GM12878 (cell line): ENCODE results near the gene SPHK2. TPM values are rescaled to one million over a fixed set of nuclear protein-coding genes. Genes with fewer than 3 reads are reported as not detected.
A peak's percentile ranks its signal among the peaks of the same experiment; 100 is the strongest.

Experiments
- ATAC-seq: fragments of 200-7000 bp; cut with Tn5 transposase; 3 replicates; pipeline ENCODE4 v1.9.1; 2020; ENCODE audit warnings: mild to moderate bottlenecking, moderate library complexity
- BruUV-seq: library from RNA; stranded (reverse); fragments of 400-500 nt; replicated peaks from 2 replicates; lab custom pipeline; 2021; lab: Mats Ljungman, UMichigan
- CTCF ChIA-PET: fragments of 300-600 bp; sonication (Branson Sonifier 250); formaldehyde crosslinking; extraction: SDS; loops from one replicate; lab custom pipeline; 2021; ENCODE audit warnings: inconsistent platforms; lab: Yijun Ruan, JAX
- POLR2A ChIA-PET: fragments of 350-600 bp; formaldehyde crosslinking; extraction: SDS; loops from one replicate; lab custom pipeline; 2021; ENCODE audit warnings: inconsistent platforms; lab: Charles Lee
- RAD21 ChIA-PET: fragments of 300-600 bp; sonication (Branson Sonifier 250); formaldehyde crosslinking; loops from one replicate; lab custom pipeline; 2023; ENCODE audit warnings: antibody characterized with exemption; ENCODE audit not compliant: unreplicated experiment; lab: Charles Lee
- SMC1A ChIA-PET: fragments of 300-600 bp; sonication (Branson Sonifier 250); formaldehyde crosslinking; loops from one replicate; lab custom pipeline; 2023; ENCODE audit not compliant: unreplicated experiment, uncharacterized antibody; lab: Charles Lee
- DNase-seq: peaks from one replicate; pipeline ENCODE4 v3.0.0-alpha.2; 2011; ENCODE audit warnings: low read depth, low spot score
- FAIRE-seq: peaks from 3 replicates; lab custom pipeline; 2011; peaks lifted over from hg19 to GRCh38; lab: Jason Lieb, UNC
- H2AFZ ChIP-seq: 2 replicates; pipeline ENCODE4 v1.6.0; 2011; ENCODE audit warnings: low read depth, low read length, control low read depth; ENCODE audit not compliant: control insufficient read depth
- H3K27ac ChIP-seq: 2 replicates; pipeline ENCODE4 v1.5.1; 2011; ENCODE audit warnings: control low read depth; ENCODE audit not compliant: control insufficient read depth, insufficient read depth
- H3K27me3 ChIP-seq, 2 experiments: replicated peaks in 1 of 2; 2 replicates each; pipeline versions ENCODE4 v1.6.0 to v1.6.1; 2011; ENCODE audit warnings: low read length in 1 of 2; ENCODE audit not compliant: control insufficient read depth in 2 of 2, insufficient read depth in 2 of 2
- H3K36me3 ChIP-seq, 2 experiments: 2 replicates each; pipeline ENCODE4 v1.5.1; 2011; ENCODE audit warnings: low read length in 1 of 2; ENCODE audit not compliant: control insufficient read depth in 2 of 2, insufficient read depth in 2 of 2
- H3K4me1 ChIP-seq: 2 replicates; pipeline ENCODE4 v1.6.1; 2011; ENCODE audit warnings: mild to moderate bottlenecking, low read length, moderate library complexity, mixed read lengths; ENCODE audit not compliant: control insufficient read depth, insufficient read depth
- H3K4me2 ChIP-seq: 2 replicates; pipeline ENCODE4 v1.6.0; 2011; ENCODE audit warnings: control low read depth; ENCODE audit not compliant: control insufficient read depth, insufficient read depth
- H3K4me3 ChIP-seq: fragments of 200-600 bp; sonication (generic); 2 replicates; pipeline ENCODE4 v1.5.1; 2016
- H3K79me2 ChIP-seq: 2 replicates; pipeline ENCODE4 v1.6.0; 2011; ENCODE audit warnings: low read length; ENCODE audit not compliant: control insufficient read depth, insufficient read depth
- H3K9ac ChIP-seq: 2 replicates; pipeline ENCODE4 v1.8.0; 2011; ENCODE audit warnings: low read length, control low read depth, mixed read lengths; ENCODE audit not compliant: control insufficient read depth, insufficient read depth
- H3K9me3 ChIP-seq: replicated peaks from 3 replicates; pipeline ENCODE4 v1.5.1; 2011; ENCODE audit warnings: mild to moderate bottlenecking, low read length; ENCODE audit not compliant: control insufficient read depth, insufficient read depth
- H4K20me1 ChIP-seq: 2 replicates; pipeline ENCODE4 v1.6.0; 2011; ENCODE audit not compliant: control insufficient read depth, insufficient read depth
- ATF2 ChIP-seq: IDR thresholded peaks from 2 replicates; pipeline ENCODE4 v1.6.1; 2012; ENCODE audit warnings: low read length, inconsistent platforms
- ATF3 ChIP-seq: IDR thresholded peaks from 2 replicates; pipeline ENCODE4 v1.6.1; 2011; ENCODE audit warnings: low read depth, mild to moderate bottlenecking, low read length, moderate library complexity, borderline replicate concordance; ENCODE audit errors: extremely low read depth
- BCL11A ChIP-seq: IDR thresholded peaks from 2 replicates; pipeline ENCODE4 v1.6.1; 2011; ENCODE audit warnings: low read depth, low read length
- BHLHE40 ChIP-seq, 2 experiments: fragments of 450-650 bp in 1 of 2; IDR thresholded peaks; 2 replicates each; pipeline ENCODE4 v1.6.1; 2011 to 2017; ENCODE audit warnings: low read depth in 2 of 2, borderline replicate concordance in 1 of 2, improper control_type of control experiment in 1 of 2, low read length in 1 of 2, mild to moderate bottlenecking in 1 of 2
- EP300 ChIP-seq, 2 experiments: fragments of 150-350 bp in 1 of 2; IDR thresholded peaks; 2 replicates each; pipeline ENCODE4 v1.6.1; 2011 to 2012; ENCODE audit warnings: low read depth in 2 of 2, low read length in 2 of 2, borderline replicate concordance in 1 of 2, improper control_type of control experiment in 1 of 2, inconsistent platforms in 1 of 2; ENCODE audit not compliant: control insufficient read depth in 1 of 2
- POLR2AphosphoS2 ChIP-seq: IDR thresholded peaks from 2 replicates; pipeline ENCODE4 v1.6.1; 2011; ENCODE audit warnings: low read depth, mild to moderate bottlenecking, low read length, improper control_type of control experiment, moderate library complexity
- POU2F2 ChIP-seq: IDR thresholded peaks from 3 replicates; pipeline ENCODE4 v1.6.1; 2011; ENCODE audit warnings: low read depth, mild to moderate bottlenecking, low read length, borderline replicate concordance
- RAD51 ChIP-seq: fragments of 450-650 bp; IDR thresholded peaks from 2 replicates; pipeline ENCODE4 v1.6.1; 2016; ENCODE audit warnings: moderate library complexity, mild to moderate bottlenecking, inconsistent platforms
- SMAD5 ChIP-seq: IDR thresholded peaks from 2 replicates; pipeline ENCODE4 v1.6.1; 2016; ENCODE audit warnings: antibody characterized with exemption, low read depth
- SUPT20H ChIP-seq: IDR thresholded peaks from 2 replicates; pipeline ENCODE4 v1.6.1; 2011; ENCODE audit warnings: low read depth, mild to moderate bottlenecking, low read length, moderate library complexity, borderline replicate concordance; ENCODE audit not compliant: control insufficient read depth
- SUZ12 ChIP-seq: fragments of 200-600 bp; sonication (generic); IDR thresholded peaks from one replicate; pipeline ENCODE4 v1.6.1; 2018; ENCODE audit warnings: antibody characterized with exemption, mild to moderate bottlenecking; ENCODE audit not compliant: unreplicated experiment
- YBX1 ChIP-seq: fragments of 450-650 bp; IDR thresholded peaks from 2 replicates; pipeline ENCODE4 v1.6.1; 2016; ENCODE audit warnings: antibody characterized with exemption
- ZBTB33 ChIP-seq: fragments of 450-650 bp; IDR thresholded peaks from 2 replicates; pipeline ENCODE4 v1.6.1; 2017; ENCODE audit warnings: mild to moderate bottlenecking
- WGBS: methylation state at CpG from one replicate; pipeline ENCODE4 v1.1.6; 2016; ENCODE audit warnings: low lambda C conversion rate; ENCODE audit not compliant: insufficient replicate concordance, insufficient coverage; ENCODE audit errors: missing lambda C conversion rate; 5-methylcytosine and 5-hydroxymethylcytosine counted together
- in situ Hi-C: fragments of 300-500 bp; cut with MboI; formaldehyde crosslinking; loops from 9 replicates; pipeline ENCODE4 v1.14.3; 2018; ENCODE audit warnings: mixed read lengths
- intact Hi-C: fragments of 100-400 bp; cut with micrococcal nuclease; formaldehyde crosslinking; loops from one replicate; pipeline ENCODE4 v1.14.2; 2022; ENCODE audit not compliant: unreplicated experiment
- polyA plus RNA-seq, 11 experiments: library from polyadenylated mRNA; depleted of rRNA in 4 of 11; unstranded in 6 of 11; stranded (reverse) in 5 of 11; fragments of >200 nt; fragmentation: Nextera tagmentation in 4 of 11; fragmentation: Illumina TruSeq in 1 of 11; extraction: Ambion mirVana in 4 of 11; extraction: Trizol in 1 of 11; gene quantifications; 1 replicate in 1 of 11; 2 replicates in 10 of 11; pipeline versions ENCODE4 v1.2.1 to v1.2.3, GENCODE V29; 2011 to 2016; ENCODE audit warnings: inconsistent platforms in 2 of 11, missing spikeins in 2 of 11, low read depth in 1 of 11
- total RNA-seq, 4 experiments: library from RNA; depleted of rRNA in 3 of 4; stranded (reverse); fragments of >200 nt in 3 of 4; fragmentation: Illumina TruSeq in 1 of 4; extraction: Trizol in 1 of 4; gene quantifications; 2 replicates each; pipeline versions ENCODE4 v1.2.1 to v1.2.3, GENCODE V29; 2013 to 2021
- TF ChIP-seq, protein P1 (sequence below): fragments of 450-650 bp; formaldehyde crosslinking; IDR thresholded peaks from 2 replicates; pipeline ENCODE4 v1.5.0; 2022; ENCODE audit warnings: mild to moderate bottlenecking, missing genetic modification characterization

Gene SPHK2
- total and polyA plus RNA-seq, 10 of the 15 experiments (the other 5 are each of a cell fraction or from before 2014, with no cell fraction given): 0.37 to 40.5 (median 11.2) TPM

DNA sequence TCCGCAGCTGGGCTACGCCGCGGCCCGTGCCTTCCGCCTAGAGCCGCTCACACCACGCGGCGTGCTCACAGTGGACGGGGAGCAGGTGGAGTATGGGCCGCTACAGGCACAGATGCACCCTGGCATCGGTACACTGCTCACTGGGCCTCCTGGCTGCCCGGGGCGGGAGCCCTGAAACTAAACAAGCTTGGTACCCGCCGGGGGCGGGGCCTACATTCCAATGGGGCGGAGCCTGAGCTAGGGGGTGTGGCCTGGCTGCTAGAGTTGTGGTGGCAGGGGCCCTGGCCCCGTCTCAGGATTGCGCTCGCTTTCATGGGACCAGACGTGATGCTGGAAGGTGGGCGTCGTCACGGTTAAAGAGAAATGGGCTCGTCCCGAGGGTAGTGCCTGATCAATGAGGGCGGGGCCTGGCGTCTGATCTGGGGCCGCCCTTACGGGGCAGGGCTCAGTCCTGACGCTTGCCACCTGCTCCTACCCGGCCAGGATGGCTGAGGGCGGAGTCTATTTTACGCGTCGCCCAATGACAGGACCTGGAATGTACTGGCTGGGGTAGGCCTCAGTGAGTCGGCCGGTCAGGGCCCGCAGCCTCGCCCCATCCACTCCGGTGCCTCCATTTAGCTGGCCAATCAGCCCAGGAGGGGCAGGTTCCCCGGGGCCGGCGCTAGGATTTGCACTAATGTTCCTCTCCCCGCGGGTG lies 10.4 kb downstream of the SPHK2 start:
- no peak for DNase-seq
- ATAC-seq: no peak
- TF ChIP-seq SUPT20H (no peak), POLR2AphosphoS2 (peak; percentile 69; the same call in 1 of the 2 replicates), POU2F2 (no peak), SUZ12 (no peak), YBX1 (no peak), ATF3 (no peak), ZBTB33 (peak; percentile 60; the same call in 1 of the 2 replicates), RAD51 (no peak), EP300 (IDR thresholded peaks at IDR 0.05; ENCODE audit: borderline replicate concordance in 1 of 2, control insufficient read depth in 1 of 2, low read depth in 2 of 2, low read length in 2 of 2) (no peak), BCL11A (no peak), ATF2 (no peak), SMAD5 (no peak), BHLHE40 (IDR thresholded peaks at IDR 0.05; ENCODE audit: borderline replicate concordance in 1 of 2, low read depth in 2 of 2, low read length in 1 of 2) (no peak)
- TF ChIP-seq, protein P1, sequence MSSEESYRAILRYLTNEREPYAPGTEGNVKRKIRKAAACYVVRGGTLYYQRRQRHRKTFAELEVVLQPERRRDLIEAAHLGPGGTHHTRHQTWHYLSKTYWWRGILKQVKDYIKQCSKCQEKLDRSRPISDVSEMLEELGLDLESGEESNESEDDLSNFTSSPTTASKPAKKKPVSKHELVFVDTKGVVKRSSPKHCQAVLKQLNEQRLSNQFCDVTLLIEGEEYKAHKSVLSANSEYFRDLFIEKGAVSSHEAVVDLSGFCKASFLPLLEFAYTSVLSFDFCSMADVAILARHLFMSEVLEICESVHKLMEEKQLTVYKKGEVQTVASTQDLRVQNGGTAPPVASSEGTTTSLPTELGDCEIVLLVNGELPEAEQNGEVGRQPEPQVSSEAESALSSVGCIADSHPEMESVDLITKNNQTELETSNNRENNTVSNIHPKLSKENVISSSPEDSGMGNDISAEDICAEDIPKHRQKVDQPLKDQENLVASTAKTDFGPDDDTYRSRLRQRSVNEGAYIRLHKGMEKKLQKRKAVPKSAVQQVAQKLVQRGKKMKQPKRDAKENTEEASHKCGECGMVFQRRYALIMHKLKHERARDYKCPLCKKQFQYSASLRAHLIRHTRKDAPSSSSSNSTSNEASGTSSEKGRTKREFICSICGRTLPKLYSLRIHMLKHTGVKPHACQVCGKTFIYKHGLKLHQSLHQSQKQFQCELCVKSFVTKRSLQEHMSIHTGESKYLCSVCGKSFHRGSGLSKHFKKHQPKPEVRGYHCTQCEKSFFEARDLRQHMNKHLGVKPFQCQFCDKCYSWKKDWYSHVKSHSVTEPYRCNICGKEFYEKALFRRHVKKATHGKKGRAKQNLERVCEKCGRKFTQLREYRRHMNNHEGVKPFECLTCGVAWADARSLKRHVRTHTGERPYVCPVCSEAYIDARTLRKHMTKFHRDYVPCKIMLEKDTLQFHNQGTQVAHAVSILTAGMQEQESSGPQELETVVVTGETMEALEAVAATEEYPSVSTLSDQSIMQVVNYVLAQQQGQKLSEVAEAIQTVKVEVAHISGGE (CRISPR knock-in tag): no peak
- Histone ChIP-seq H3K4me1 (peaks cover 18% of the 10 kb centered on the region), H3K27me3 (no peaks in the 10 kb centered on the region), H2AFZ (no peak overlapping the region), H3K9ac (no peak overlapping the region), H3K4me3 (no peak overlapping the region), H3K9me3 (no peaks in the 10 kb centered on the region), H4K20me1 (no peaks in the 10 kb centered on the region), H3K79me2 (peaks cover 3% of the 10 kb centered on the region; the same call in 1 of the 2 replicates), H3K36me3 (peaks cover 4 to 8% of the 10 kb centered on the region in 2 experiments; a peak in 3 of 4 replicates), H3K4me2 (no peak overlapping the region), H3K27ac (no peak overlapping the region)
- RAD21 ChIA-PET: no interaction called here
- BruUV-seq: no TSS peak
- SMC1A ChIA-PET: no interaction called here
- CTCF ChIA-PET: no interaction called here
- FAIRE-seq: no peak
- 94% methylated on average over 42 of the region's 48 CpGs for WGBS
- in situ Hi-C loops: loop anchor here (25.0 kb wide), 1 partner anchor 1258 kb away; the partner anchor contains the start of genes AKT1S1, IL4I1 and TBC1D17
- intact Hi-C loops: loop anchor here (10.0 kb wide), 1 partner anchor 335 kb away; the partner anchor contains the start of gene FTL
- POLR2A ChIA-PET: no interaction called here
